Esophagus muscularis mucosa (tissue), 4 donors: ENCODE measurements around the gene AQP12B. TPM values are rescaled to one million over a fixed set of nuclear protein-coding genes. Genes with fewer than 3 reads are reported as not detected.

Source experiments
- DNase-seq: peaks from one replicate; pipeline ENCODE4 v3.0.0-alpha.2; 2017; ENCODE audit errors: extremely low spot score
- H3K27ac ChIP-seq, 4 donors: fragments of 200-600 bp; sonication (generic); replicated peaks in 1 of 4; 1 replicate in 3 of 4; 2 replicates in 1 of 4; pipeline ENCODE4 v1.5.1; 2016 to 2019; ENCODE audit warnings: mild to moderate bottlenecking in 1 of 4
- H3K27me3 ChIP-seq, 4 donors: fragments of 200-600 bp; sonication (generic); one replicate each; pipeline versions ENCODE4 v1.5.1 to v1.6.0; 2016 to 2019
- H3K36me3 ChIP-seq, 4 donors: fragments of 200-600 bp; sonication (generic); one replicate each; pipeline ENCODE4 v1.5.1; 2016 to 2019
- H3K4me1 ChIP-seq, 4 donors: fragments of 200-600 bp; sonication (generic); one replicate each; pipeline ENCODE4 v1.5.1; 2016 to 2019
- H3K4me3 ChIP-seq, 4 donors: fragments of 200-600 bp; sonication (generic); 1 replicate in 2 of 4; 2 replicates in 2 of 4; pipeline ENCODE4 v1.5.1; 2016 to 2019; ENCODE audit warnings: mild to moderate bottlenecking in 4 of 4, moderate library complexity in 1 of 4
- H3K9me3 ChIP-seq, 4 donors: fragments of 200-600 bp; sonication (generic); 1 replicate in 3 of 4; 2 replicates in 1 of 4; pipeline ENCODE4 v1.5.1; 2016 to 2019
- CTCF ChIP-seq, 3 experiments: fragments of 200-600 bp in 2 of 3; fragments of 450-650 bp in 1 of 3; sonication (generic) in 2 of 3; IDR thresholded peaks; one replicate each; pipeline ENCODE4 v1.5.1; 2017 to 2019; ENCODE audit warnings: antibody characterized with exemption in 3 of 3, mild to moderate bottlenecking in 2 of 3, moderate library complexity in 1 of 3
- EP300 ChIP-seq: sonication (generic); formaldehyde crosslinking; IDR thresholded peaks from one replicate; pipeline ENCODE4 v1.6.1; 2017; ENCODE audit warnings: antibody characterized with exemption
- POLR2A ChIP-seq: fragments of 450-650 bp; IDR thresholded peaks from one replicate; pipeline ENCODE4 v1.6.1; 2017; ENCODE audit warnings: antibody characterized with exemption, moderate library complexity, mild to moderate bottlenecking, low read depth
- POLR2AphosphoS5 ChIP-seq, 2 donors: sonication (generic); formaldehyde crosslinking; IDR thresholded peaks; one replicate each; pipeline ENCODE4 v1.6.1; 2017; ENCODE audit warnings: antibody characterized with exemption in 2 of 2
- WGBS: methylation state at CpG from one replicate; pipeline ENCODE4 v1.1.5; 2018; 5-methylcytosine and 5-hydroxymethylcytosine counted together
- intact Hi-C: fragments of 100-400 bp; cut with DNase I; formaldehyde crosslinking; loops from one replicate; pipeline ENCODE4 v1.15.1; 2023
- total RNA-seq, 4 donors: library from RNA; depleted of rRNA; stranded (reverse); fragments of >200 nt; gene quantifications; one replicate each; pipeline versions ENCODE4 v1.1.0 to v1.2.1, GENCODE V29; 2016

Gene AQP12B
- total RNA-seq, 4 donors from 2014 or later, result not detected

GRCh38 chr2:240630771-240631547 is 51.7 kb downstream of the AQP12B start:
- peaks cover 0 to 9% (median 0%) of the 10 kb centered on the region in 4 donors for H3K4me1 ChIP-seq
- peaks cover 0 to 8% (median 6%) of the 10 kb centered on the region in 4 donors for H3K9me3 ChIP-seq
- WGBS, result 92% methylated on average over 16 of the region's 21 CpGs
- intact Hi-C loops, result no loop called here
- H3K4me3 ChIP-seq, result no peak overlapping the region
- no peak for DNase-seq
- H3K27me3 ChIP-seq, result peaks cover 0 to 2% (median 0%) of the 10 kb centered on the region in 4 donors
- H3K36me3 ChIP-seq, result peaks cover 0 to 14% (median 3%) of the 10 kb centered on the region in 4 donors
- no peak overlapping the region for H3K27ac ChIP-seq
- TF ChIP-seq POLR2AphosphoS5 (IDR thresholded peaks at IDR 0.05) (no peak), CTCF (IDR thresholded peaks at IDR 0.05) (no peak), EP300 (no peak), POLR2A (no peak)

- peaks cover 0 to 2% (median 0%) of the 10 kb centered on the region in 4 donors for H3K27me3 ChIP-seq
- H3K27ac ChIP-seq, result no peak overlapping the region
- H3K36me3 ChIP-seq, result peaks cover 0 to 14% (median 3%) of the 10 kb centered on the region in 4 donors
- 94% methylated on average over 32 of the region's 50 CpGs for WGBS
- H3K4me3 ChIP-seq, result no peak overlapping the region
- intact Hi-C loops, result no loop called here
- peaks cover 0 to 8% (median 6%) of the 10 kb centered on the region in 4 donors for H3K9me3 ChIP-seq
- TF ChIP-seq EP300, result no peak
- TF ChIP-seq POLR2AphosphoS5 (IDR thresholded peaks at IDR 0.05), result no peak
- TF ChIP-seq CTCF (IDR thresholded peaks at IDR 0.05), result no peak
- TF ChIP-seq POLR2A, result no peak
- DNase-seq, result no peak
- H3K4me1 ChIP-seq, result peaks cover 0 to 9% (median 1%) of the 10 kb centered on the region in 4 donors
These were observed 52.5 kb downstream of the AQP12B start for GRCh38 chr2:240629968-240630770.

GRCh38 chr2:240629619-240629967 is 53.1 kb downstream of the AQP12B start:
- WGBS, result 85% methylated on average over 4 of the region's 5 CpGs

More at GRCh38 chr2:240629619-240629967, 53.1 kb downstream of the AQP12B start:
- Histone ChIP-seq H3K27ac (no peak overlapping the region), H3K4me3 (no peak overlapping the region), H3K36me3 (peaks cover 0 to 14% (median 3%) of the 10 kb centered on the region in 4 donors), H3K4me1 (peaks cover 0 to 9% (median 2%) of the 10 kb centered on the region in 4 donors), H3K9me3 (peaks cover 0 to 8% (median 6%) of the 10 kb centered on the region in 4 donors), H3K27me3 (peaks cover 0 to 8% (median 0%) of the 10 kb centered on the region in 4 donors)
- no peak for DNase-seq
- TF ChIP-seq CTCF (IDR thresholded peaks at IDR 0.05) (no peak), EP300 (no peak), POLR2A (no peak)
- intact Hi-C loops, result no loop called here
